Fibroblast of pulmonary artery (primary cell): ENCODE data around the gene TSGA10IP.

Source experiments
- DNase-seq: peaks from one replicate; pipeline ENCODE4 v3.0.0-alpha.2; 2010; ENCODE audit warnings: low read depth
- H3K4me3 ChIP-seq: replicated peaks from 2 replicates; pipeline ENCODE4 v1.5.1; 2011; ENCODE audit warnings: low read depth, mild to moderate bottlenecking, control low read depth, low read length, moderate library complexity
- TF ChIP-seq, protein P1 (sequence below): IDR thresholded peaks from 2 replicates; pipeline ENCODE4 v1.5.1; 2011; ENCODE audit warnings: mild to moderate bottlenecking, control low read depth, low read length, inconsistent platforms; ENCODE audit errors: missing control alignments

Gene TSGA10IP

DNA sequence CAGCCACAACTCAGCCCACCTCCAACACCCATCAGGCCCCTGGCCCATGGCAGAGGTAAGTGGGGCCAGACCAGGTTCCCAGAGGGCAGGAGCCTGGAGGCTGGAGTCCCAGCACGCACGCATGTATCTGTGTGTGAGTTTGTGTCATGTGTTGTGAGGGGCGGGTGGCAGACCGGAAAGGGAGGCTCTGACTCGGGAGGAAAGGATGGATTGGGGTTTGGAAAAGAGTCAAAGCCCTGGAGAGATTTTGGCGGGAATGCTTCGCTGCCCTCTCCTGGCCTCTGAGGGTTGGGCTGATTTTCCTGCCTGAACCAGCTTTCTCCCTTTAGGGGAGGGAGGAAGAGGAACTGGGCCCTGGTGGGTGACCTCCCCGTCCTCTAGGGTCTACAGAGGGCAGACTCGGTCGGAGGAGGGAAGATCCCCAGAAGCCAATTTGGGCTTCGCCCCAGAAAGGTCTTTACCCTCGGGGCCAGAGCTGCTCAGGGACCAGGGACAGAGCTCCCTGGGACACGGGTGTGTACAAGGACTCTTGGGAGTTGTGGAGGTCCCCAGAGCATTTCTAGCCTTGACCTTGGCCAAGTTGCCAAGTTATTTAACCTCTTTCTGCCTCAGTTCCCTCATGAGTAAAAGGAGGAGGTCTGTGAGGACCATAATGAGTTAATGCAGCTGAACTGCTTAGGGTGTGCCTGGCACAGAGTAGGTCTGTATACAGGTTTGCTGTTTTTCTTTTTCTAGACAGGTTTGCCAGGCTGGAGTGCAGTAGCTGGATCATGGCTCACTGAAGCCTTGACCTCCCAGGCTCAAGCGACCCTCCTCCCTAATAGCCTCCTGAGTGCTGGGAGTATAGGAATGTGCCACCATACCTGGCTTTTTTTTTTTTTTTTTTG is 33.4 kb upstream of the TSGA10IP start:
- no peak overlapping the region for H3K4me3 ChIP-seq
- peak; percentile 80 for DNase-seq
- TF ChIP-seq, protein P1, sequence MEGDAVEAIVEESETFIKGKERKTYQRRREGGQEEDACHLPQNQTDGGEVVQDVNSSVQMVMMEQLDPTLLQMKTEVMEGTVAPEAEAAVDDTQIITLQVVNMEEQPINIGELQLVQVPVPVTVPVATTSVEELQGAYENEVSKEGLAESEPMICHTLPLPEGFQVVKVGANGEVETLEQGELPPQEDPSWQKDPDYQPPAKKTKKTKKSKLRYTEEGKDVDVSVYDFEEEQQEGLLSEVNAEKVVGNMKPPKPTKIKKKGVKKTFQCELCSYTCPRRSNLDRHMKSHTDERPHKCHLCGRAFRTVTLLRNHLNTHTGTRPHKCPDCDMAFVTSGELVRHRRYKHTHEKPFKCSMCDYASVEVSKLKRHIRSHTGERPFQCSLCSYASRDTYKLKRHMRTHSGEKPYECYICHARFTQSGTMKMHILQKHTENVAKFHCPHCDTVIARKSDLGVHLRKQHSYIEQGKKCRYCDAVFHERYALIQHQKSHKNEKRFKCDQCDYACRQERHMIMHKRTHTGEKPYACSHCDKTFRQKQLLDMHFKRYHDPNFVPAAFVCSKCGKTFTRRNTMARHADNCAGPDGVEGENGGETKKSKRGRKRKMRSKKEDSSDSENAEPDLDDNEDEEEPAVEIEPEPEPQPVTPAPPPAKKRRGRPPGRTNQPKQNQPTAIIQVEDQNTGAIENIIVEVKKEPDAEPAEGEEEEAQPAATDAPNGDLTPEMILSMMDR = peak; percentile 30

DNA sequence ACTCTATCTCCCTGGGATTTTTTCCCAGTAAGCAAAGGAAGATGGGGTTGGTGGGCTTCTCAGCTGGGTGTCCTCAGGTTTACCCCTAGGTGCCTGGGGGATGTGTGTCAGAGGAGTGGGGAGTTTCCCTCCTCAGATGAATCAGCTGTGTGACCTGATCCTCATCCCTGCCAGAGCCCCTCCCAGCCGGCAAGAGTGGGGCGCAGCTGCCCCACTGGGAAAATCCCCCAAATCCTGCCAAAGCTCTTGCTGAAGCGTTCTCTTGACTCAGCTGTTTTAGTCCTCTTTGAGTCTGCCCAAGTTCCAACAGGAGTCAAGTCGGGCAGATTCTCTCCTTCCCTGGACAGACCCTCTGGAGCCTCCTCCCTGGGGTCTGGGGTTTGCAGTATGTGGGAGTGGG is 32.4 kb upstream of the TSGA10IP start:
- H3K4me3 ChIP-seq = no peak overlapping the region
- peak; percentile 34 for DNase-seq
- TF ChIP-seq, protein P1 = no peak

DNA sequence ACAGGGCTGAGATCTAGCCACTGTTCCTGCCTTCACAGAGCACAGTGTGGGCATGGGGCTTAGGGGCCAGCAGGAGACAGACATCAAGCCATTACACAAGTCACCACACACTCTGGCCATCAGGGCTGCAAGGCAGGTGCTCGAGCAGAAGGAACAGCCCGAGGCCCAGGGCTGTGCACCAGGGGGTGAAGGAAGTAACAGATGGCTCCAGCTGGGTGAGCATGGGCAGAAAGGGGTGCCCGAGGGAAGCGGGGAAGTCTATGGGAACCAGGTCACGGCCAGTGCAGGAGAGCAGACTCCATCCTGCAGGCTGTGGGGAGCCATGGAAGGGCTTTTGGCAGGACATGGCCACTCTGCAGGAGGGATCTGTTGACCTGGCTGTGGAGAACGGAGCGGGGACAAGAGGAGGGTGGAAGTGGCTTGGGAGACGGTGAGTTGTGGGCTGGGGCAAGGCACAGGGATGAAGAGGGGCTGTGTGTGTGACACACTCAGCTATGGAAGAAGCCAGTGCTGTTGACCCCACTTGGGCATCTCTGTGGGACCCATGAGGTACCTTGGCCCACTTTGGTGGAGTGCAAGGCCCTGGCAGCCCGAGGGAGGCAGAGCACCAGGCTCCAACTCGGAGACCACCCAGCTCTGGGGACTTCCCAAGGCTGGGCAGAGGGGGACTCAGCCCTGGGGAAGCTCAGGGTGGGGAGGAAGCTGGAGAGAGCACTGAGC is 30.0 kb upstream of the TSGA10IP start:
- no peak for DNase-seq
- no peak overlapping the region for H3K4me3 ChIP-seq
- TF ChIP-seq, protein P1 = no peak

DNA sequence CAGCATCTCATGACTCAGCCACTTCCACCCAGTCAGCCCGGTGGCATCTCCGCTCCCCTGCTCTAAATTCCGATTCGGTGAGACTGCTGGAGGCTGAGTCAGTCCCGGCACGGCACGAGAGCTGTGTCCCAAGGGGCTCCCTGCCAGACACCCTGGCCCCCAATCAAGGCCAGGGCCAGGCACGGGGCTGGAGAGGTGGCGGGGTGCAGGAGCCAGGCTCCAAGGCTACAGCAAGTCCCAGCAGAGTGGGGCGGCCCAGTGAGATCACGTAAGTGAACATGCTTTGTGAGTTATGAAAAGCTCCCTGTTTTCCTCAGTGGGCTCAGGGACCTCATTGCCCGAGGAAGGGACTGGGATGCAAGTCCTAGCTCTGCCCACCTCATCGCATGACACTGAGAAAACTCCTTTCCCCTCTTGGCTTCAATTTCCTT is 29.4 kb upstream of the TSGA10IP start:
- peak overlapping the region; percentile 27 for H3K4me3 ChIP-seq
- peak; percentile 96 for DNase-seq
- TF ChIP-seq, protein P1 = no peak

DNA sequence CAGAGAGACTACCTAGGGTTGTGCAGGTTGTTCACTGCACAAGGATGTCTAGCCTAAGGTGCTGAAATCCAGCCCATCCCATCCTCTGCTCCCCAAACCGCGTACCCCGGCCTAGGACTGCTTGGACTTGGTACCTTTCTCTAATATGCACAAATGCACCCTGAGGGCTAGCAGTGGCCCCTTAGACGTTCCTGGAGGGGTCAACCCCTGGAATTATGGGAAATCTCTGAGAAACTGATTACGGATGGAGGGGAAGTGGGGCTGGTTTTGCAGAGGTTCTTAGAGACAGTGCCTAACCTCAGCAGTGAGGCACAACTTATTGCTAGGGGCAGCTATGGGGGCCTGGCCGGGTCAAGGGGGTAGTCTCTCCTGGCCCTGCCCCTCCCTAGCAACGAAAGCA is 28.9 kb upstream of the TSGA10IP start:
- DNase-seq = no peak
- H3K4me3 ChIP-seq = no peak overlapping the region
- TF ChIP-seq, protein P1 = no peak

DNA sequence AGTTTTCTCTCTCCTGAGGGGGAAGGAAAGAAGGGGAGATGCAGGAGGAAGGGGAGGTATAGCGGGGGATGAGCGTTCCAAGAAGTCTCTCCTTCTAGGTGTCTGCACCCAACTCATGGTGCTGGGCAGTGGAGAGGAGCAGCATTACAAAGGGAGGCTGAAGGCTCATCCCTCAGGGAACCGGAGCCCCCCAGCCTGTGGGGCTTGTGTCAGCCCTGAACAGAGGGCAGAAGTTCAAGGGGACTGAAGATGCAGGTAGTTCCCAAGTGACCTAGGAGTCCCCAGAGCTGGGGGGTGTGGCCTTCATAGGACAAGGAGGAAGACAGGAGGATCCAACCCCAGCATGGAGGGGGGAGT is 28.2 kb upstream of the TSGA10IP start:
- no peak for DNase-seq
- TF ChIP-seq, protein P1 = no peak
- H3K4me3 ChIP-seq = peak overlapping the region; percentile 95
